Testis (tissue), 2 donors: ENCODE results near the gene ESR2.

ENCODE experiments used
- CTCF ChIP-seq, 3 experiments: fragments of 450-650 bp in 2 of 3; fragments of 200-600 bp in 1 of 3; sonication (generic) in 1 of 3; IDR thresholded peaks; one replicate each; pipeline ENCODE4 v1.5.1; 2016 to 2019; ENCODE audit warnings: antibody characterized with exemption in 3 of 3, mild to moderate bottlenecking in 2 of 3, moderate library complexity in 1 of 3
- POLR2A ChIP-seq: fragments of 450-650 bp; IDR thresholded peaks from one replicate; pipeline ENCODE4 v1.6.1; 2017; ENCODE audit warnings: antibody characterized with exemption, mild to moderate bottlenecking, moderate library complexity

DNA sequence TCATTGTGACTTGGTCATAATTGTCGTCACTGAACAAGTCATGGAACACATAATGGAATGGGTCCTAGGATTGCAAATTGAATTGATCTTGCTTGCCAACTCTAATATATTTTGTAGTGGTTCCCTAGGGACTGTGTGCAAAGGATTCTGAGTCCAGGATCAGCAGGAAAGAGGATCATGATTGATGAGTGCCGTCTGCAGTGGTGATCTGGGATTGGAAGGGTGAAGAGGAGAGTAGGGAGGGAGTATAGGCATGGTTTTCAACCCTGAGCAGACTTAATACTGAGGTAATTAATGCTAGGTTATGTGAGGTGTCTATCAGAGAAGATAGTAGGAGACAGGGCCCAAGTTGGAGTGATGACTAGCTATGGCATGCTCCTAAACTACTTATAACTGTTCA lies 168.9 kb downstream of the ESR2 start:
- TF ChIP-seq CTCF (IDR thresholded peaks at IDR 0.05) (no peak), POLR2A (no peak)
